Measurements from ENCODE around the gene SRRM4.

SRRM4 gene

DNA sequence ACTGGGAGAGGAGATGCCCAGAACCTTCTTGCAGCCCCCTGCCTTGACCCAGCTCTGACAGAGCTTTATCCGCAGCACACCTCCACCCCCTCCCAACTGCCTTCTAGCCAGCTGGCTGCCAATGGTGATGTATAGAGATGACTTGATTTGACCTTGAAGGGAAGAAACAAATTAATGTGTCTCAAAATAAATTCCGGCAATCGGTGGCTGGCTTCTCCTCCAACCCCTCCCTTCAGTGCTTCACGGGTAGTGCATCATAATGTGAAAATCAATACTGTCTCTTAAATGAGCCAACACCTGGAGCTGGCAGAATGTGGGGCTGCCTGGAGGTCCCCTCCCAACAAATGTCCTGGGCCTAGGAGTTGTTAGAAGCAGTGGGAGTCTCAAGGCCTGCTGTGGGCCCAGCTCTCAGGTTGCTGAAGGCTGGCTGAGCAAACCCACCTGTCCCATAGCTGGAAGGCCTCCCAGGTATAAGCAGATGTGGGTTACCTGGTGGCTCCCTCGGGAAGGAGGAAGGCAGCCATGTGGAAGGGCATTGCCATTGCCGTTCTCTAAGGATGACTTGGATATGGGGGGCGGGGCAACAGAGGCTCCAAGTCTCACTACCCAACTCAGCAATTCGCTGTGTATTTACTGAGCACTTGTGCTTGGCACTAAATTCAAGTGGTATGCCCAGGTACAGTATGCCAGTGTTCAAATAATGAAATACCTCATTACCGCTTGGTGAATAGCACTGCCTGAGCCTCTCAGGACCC lies 220.6 kb downstream of the SRRM4 start:
- no peak for DNase-seq (ENCODE audit: low read depth in 2 of 2)

DNA sequence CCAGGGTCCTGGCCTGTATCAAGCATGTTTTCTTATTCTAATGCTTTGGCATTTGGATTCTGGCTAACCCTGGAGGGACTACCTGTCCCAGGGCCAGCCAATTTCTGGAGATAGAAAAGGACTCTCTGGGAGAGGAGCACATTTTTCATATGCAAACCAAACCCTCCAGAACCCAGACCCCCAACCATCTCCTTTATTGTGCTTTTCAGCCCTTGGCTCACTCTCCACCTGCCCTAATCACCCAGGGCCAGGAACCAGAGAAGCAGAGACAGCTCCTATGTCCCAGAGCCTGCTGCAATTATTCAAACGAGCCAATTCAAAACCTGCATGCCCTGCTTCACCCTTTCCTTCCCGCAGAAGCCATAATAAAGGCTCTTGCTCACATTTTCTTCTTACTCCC lies 221.2 kb downstream of the SRRM4 start:
- DNase-seq (ENCODE audit: low read depth in 2 of 2) = no peak

DNA sequence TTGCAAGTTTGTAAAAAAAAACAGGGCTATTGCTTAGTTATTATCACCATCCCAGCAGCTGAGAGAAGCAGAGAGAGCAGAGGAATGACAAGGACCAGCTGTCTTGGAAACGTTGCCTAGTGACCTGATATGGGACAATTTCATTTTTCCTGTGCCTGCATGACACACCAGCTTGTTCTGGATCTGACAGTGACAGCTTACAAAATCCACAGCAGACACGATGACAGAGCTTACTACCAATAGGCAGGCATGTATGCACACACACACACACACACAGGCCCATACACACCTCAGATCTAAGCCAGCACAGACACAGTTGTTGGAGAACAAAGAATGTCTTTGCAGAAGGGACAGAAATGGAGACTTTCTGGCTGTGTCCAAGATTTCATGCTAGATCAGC lies 222.8 kb downstream of the SRRM4 start:
- no peak for DNase-seq (ENCODE audit: low read depth in 2 of 2)

DNA sequence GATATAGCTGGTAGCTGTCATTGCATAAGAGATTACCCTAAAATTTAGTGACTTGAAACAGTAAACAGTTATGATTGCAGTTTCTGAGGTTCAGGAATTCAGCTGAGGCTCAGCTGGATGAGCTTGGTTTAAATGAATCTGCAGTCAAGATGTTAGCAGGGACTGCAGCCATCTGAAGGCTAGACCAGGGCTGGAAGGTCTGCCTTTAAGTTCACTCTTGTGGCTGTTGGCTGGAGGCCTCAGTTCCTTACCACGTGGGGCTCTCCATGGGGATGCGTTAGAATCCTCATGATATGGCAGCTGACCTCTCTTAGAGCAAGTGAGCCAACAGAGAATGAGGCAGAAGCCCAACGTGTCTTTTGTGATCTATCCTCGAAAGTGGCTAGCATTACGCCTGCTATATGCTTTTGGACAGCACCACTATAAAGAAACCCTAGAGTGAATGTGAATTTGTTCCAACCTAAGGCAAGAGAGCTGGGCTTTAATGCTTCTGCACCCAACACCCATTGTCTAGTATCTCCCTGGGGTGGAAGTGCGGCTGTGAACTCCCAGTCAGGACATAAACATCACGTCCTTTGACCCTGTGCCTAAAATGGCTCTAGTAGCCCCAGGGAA lies 223.4 kb downstream of the SRRM4 start:
- DNase-seq (ENCODE audit: low read depth in 2 of 2) = no peak

DNA sequence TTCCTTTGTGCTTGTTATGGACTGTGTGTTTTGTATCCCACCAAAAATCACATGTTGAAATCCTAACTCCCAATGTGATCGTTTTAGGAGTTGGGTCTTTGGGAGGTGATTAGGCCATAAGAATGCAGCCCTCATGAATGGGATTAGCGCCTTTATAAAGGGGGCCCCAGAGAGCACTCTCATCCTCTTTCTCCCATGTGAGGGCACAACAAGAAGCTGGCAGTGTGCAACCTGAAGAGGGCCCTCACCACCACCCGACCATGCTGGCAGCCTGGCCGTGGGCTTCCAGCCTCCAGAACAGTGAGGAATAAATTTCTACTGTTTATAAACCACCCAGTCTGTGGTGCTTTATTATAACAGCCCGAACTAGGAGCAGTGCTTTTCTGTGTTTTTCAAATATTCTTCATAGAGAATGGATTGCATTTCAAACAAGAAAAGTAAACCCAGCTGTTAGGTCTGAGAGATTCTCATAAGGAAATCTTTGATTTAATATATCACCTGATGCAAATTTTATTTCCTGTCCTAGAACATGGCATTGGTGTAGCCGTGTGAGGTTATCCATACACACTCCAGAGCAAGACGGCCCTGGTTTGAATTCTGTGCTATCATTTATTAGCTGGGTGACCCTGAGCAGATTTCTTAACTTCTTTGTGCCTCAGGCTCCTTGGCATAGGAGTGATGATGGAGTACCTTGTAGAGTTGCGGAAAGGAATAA lies 225.2 kb downstream of the SRRM4 start:
- no peak for DNase-seq (ENCODE audit: low read depth in 2 of 2)

DNA sequence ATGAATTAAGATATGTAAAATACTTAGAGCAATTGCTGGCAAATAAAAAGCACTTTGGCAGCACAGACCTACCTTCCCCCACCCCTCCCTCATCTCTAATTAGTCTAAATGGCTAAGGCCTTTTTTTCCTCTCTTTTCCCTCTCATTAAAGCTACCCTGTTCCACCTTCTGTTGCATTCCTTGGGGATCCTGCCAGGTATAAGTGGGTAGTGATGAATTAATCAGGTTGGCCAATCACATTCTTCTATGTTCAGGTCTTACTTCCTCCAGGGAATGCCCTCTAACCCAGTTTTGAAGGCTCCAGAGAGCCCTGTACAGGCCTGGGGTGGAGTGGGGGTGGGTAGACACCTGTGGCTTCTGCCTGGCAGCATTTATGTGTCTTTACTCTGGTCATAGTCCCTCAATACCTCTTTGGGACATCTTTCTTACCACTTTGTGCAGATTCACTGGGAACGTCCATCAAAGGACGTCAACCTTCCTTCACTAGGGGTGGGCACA lies 225.8 kb downstream of the SRRM4 start:
- no peak for DNase-seq (ENCODE audit: low read depth in 2 of 2)

DNA sequence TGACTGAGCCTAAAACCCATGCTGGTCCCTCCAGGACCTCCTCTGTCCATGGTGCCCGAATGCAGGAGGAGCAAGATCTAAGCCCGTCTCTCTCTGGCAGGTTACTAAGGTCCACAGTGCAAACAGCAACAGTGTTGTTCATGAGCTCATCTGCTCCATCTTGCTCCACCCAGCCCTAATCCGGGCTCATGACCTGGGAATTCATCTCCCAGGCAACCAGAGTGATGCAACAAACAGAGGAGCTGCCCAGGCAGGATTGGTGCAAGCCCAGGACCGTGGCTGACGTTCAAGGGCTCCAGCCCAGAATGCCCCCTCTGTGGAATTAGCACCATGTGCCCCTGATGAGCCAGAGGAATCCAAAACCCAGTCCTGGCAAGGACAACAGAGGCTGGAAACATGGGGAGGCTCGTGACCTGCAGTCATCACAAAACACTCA lies 227.3 kb downstream of the SRRM4 start:
- no peak for DNase-seq (ENCODE audit: low read depth in 2 of 2)

DNA sequence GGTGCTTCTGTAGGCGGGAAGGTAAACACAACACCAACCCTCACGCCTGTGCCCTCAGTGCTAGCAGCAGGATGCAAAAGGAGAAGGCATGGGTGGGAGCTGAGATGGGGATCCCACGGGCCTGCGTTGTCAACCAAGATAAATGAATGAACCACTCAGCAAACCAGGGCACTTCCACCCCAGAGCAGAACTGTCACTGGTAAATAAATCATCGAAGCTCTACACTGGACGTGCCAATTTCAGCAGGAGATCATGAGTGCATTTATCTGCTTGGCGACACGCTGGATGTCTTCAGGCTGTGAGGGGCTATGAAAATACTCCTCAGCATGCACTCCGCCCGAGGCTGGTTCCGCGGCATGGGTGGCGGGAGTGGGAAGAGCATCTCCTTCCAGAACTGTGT lies 230.5 kb downstream of the SRRM4 start:
- no peak for DNase-seq (ENCODE audit: low read depth in 2 of 2)

Measured in fibroblast of skin of left biceps (primary cell).